GM21576 (cell line): ENCODE data around the gene SGTA.

Experiments
- ATAC-seq: cut with Tn5 transposase; IDR thresholded peaks from one replicate; pipeline ENCODE4 v1.9.1; 2021; ENCODE audit warnings: mild to moderate bottlenecking, moderate library complexity; ENCODE audit not compliant: unreplicated experiment

SGTA gene

DNA sequence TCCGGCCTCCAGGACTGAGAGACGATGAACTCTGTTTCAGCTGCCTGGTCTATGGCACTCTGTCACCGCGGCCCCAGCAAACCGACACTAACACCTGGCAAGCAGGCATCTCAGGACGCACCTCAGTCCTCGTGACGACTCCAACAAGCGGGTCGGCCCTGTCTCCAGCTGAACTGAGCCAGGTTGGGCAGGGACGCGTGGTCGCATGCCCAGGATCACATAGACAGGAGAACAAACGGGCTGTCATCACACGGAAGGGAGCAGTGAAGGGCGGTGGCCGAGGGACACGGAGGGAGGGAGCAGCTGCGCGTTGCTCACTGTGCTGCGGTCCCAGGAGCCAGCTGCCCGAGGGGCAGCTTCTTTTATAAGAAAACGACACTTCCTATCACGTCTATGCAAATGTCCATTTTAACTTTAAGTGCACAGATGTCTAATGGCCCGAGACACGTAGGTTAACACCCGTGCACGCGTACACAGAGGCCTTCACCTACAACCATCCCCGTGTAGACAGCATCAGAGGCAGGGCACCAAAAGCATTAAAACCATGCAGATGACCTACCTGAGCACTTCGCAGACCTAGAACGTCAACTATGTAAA, 8.9 kb downstream of the SGTA start:
- ATAC-seq = no peak

DNA sequence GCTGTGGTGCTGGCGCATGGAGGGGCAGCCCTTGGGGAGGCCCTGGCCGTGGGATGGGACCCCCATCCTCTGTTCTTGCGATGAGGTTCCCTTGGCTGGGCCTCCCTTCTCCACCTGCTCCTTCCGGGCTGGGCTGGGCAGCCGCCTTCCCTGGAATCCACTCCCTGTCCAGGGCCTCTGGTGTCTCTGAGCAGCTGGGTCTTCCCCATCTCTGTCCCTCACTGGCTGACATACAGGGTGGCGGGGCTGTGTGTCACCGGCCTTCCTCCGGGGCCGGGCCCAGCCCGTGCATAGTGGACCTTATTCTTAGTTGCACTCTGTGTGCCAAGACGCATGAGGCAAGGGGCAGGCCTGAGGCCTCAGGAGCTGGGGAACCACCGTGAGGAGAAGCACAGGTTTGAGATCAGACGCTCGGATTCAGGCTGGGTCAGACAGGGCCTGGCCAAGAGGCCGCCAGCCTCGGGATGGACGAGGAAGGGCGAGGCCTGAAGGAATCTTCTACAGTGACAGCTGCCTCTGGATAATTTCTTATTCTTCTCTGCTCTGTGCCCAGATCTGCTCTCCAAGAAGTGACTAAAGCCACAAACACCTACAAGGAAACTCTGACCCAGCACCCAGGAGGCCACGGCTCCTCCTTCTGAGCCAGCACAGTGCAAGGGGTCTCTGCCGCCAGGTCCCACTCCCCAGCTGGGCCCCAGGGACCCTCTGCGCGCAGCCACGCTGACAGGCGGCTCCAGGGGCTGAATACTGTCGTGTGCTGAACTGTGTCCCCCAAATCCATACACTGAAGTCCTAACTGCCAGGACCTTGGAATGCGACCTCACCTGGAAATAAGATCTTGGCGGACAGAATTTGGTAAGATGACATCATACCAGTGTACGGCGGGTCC, 11.0 kb downstream of the SGTA start:
- no peak for ATAC-seq

DNA sequence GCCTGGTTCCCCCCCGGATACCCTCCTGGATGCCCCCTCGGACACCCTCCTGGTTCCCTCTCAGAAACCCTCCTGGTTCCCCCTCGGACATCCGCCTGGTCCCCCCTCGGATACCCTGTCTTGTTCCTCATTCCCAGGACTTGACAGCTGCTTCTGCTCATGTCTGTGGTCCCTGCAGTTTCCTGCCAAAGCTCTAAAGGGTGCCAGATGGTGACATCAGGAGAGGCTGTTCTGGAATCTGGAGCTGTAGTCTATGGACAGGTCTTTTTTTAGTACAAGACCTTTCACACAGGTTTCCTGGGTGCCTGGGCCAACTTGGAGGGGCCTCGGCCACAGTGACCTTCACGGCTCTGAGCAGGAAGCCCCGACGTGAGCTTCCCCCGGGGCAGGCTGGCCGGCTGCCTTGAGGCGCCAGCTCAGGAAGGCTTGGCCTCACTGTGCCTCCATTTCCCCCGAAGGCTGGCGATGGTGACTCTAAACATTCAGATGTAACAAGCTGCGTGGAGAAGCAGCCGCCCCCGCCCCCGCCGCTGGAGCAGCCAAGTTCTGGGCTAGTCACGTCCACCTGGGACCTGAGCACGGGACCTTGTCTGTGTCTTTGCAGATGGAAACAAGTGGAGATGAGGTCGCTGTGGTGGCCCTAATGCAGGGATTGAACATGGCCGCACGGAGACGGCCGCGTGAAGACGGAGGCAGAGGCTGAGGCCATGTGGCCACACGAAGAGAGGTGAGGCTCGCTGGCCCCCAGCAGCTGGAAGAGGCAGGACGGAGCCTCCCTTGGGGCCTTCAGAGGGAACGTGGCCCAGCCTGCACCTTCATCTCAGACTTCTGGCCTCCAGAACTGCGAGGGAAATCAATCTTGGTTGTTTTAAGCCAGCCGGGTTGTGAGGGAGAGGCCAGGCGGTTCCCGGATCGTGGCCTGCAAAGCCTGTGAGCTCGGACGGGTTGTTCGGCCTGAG, 12.7 kb downstream of the SGTA start:
- no peak for ATAC-seq

DNA sequence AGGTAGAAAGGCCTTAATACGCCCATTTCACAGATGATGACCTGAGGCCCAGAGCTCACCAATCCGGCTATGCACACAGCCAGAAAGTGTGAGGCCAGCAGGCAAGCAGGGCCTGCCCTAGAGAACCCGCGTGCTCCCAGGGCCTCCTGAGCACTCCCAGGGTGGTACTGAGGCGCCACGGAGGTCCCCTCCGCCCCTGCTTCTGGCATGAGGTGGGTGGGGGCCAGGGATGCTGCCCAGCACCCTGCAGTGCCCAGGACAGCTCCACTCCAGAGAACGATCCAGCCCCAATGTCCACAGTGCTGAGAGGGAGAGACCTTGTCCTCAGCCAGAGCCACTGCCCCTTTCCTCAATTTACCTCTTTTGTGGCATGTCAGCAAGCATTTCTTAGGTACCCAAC, 13.9 kb downstream of the SGTA start:
- no peak for ATAC-seq

DNA sequence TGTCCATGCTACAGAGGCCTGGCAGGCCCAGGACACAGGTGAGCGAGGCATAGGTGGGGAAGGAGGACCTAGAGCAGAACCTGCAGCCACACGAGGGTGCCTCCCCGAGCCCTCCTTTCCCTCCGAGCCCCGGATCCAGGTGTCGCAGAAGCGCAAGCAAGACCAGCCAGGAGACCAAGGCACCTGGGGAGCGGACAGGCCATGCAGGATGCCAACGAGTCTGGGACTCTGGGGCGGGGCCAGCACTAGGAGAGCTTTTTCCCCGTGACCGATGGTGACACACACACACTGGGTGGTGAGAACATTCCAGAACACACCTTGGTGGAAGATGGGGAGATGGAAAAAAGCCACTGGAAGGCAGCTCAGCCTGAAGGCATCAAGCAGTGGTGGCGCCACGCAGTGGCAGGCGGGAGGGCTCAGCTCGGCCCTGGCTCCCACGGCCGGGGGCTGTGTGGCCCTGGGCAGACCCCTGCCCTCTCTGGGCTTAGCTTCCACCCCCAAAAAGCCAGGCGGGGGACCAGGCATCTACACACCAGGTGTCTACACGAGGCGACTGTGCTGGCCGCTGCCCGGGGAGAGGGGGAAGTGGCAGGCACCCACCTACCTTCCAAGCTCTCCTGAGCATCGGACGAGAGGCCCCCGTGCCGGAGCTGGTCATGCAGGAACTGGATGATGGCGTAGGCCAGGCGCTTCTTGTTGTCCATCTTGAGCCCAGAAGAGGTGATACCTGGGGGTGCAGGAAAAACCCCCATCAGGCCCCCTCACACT, 14.5 kb downstream of the SGTA start:
- ATAC-seq = no peak

DNA sequence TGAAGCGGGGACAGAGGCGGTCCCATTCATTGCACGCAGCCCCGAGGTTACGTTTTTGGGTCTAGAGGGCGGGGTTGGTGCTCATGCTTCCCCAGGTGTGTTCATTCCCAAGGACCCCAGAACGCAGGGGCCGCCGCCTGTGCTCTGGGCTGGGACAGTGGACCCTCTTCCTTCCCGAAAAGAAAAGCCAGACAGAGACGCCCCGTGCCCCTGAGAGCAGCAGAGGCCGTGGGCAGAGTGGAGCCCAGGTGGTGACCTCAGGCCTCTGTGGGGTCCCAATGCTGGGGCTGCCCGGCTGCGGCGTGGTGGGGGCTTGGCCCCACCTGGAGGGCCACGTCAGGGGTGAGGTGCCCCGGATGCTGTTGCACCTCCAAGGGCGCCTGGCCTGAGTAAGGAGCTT, 15.4 kb downstream of the SGTA start:
- no peak for ATAC-seq

DNA sequence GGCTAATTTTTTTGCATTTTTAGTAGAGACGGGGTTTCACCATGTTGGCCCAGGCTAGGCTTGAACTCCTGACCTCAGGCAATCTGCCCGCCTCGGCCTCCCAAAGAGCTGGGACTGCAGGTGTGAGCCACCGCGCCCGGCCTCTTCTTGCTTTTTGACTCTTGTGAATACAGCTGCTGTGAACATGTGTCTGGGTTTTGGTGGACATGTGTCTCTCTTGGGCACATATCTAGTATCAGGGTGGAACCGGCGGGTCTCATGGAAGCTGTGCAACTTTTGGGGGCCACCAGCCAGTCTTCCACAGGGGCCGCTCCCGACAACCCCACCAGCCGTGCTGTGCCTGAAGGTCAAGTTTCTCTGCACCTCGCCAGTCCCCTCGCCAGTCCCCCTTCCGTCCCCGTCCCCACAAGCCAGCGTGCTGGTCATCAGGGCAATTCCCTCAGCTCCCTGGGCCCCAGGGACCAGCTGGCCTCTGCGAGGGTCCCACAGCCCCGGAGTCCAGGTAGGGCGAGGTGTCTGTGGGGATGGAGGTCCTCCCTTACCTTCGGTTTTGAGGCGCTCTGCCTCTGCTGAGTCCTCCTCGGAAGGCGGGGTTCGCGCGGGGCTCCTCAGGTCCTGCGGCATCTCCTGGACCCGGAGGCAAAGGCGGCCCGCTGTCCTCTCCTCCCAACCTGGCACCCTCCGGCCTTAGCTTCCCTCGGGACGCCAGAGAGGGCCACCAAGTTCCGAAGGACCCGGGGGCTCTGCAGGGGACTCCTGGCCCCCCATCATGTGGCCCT, 16.3 kb downstream of the SGTA start:
- no peak for ATAC-seq

DNA sequence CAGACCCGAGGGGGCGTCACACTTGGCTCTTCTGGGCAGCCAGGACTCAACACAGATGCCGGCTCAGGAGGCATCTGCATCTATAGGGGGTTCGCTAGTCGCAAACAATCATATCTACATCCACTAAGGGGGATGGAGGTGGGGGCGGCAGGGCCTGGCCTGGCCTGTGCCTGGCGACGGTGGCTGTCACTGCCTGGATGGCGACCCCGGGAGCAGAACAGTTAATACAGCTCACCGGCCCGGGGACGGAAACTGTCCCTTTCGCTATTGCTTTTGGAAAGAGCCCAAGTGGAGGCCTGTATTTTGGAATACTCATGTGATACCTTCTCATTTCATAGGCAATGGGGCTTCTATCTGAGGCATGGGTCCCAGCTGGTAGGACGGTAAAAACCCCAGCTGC, 17.7 kb downstream of the SGTA start:
- ATAC-seq = no peak

DNA sequence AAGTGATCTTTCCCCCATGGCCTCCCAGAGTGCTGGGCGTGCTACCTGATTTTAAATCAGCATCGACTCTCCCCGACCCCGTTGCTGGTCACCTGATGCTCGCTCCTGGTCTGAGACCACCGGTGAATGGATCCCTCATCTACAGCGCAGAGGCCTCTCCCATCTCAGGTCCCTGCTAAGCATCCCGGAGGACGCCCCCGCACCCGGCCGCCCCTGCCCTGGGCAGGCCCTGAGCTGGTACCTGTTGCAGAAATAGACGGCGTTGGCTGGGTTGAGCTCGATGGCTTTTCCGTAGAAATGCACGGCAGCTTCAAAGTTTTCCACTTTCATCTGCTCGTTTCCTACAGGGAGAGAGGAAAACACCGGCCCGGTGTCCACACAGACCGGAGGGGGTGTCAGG, 18.1 kb downstream of the SGTA start:
- no peak for ATAC-seq

DNA sequence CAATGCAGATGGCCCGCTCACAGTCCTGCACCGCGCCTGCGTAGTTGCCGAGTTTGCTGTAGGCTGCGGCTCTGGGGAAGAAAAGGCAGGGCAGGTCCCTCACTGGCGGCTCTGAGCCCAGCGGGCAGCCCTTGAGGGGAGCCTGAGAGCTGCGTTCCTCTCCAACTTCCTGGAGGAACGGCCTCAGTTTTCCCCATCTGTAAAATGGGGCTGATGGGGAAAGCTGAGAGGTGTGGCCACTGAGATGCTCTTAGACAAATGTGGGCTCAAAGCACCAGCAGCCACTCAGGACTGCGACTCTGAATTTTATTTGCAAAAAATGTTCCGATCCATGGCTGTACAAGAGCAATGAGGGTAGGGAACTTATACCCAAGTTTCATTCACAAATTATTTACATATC, 19.4 kb downstream of the SGTA start:
- no peak for ATAC-seq

DNA sequence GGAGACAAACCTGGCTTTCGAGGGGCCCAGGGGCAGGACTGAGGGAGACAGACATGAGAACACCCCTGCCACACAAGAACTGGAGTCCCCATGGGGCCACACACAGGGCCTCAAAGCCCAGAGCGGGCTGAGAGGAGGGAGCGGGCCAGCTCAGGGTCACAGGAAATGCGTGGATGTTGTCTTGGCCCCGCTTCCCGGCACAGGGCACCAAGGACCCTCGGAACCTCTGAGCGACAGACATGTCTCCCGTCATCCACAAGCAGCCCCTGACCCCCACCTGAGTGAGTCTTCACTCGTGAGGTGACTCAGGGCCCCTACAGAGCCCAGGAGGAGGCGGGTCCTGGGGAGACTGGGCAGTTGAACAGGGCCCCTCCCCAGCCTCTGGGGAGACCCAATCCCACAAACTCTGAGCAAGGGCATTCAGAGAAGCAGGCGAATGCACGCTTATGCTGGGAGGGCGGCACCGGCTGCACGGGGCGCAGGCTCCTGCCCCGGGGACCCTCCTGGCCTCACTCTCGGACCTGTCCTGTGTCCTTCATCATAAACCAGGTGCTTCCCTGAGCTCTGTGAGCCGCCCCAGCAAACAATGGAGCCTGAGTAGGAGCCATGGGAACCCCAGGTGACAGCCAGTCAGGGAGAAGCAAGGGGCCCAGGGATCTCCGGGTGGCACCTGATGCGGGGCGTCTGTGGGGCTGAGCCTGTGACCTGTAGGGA, 20.1 kb downstream of the SGTA start:
- ATAC-seq = no peak

DNA sequence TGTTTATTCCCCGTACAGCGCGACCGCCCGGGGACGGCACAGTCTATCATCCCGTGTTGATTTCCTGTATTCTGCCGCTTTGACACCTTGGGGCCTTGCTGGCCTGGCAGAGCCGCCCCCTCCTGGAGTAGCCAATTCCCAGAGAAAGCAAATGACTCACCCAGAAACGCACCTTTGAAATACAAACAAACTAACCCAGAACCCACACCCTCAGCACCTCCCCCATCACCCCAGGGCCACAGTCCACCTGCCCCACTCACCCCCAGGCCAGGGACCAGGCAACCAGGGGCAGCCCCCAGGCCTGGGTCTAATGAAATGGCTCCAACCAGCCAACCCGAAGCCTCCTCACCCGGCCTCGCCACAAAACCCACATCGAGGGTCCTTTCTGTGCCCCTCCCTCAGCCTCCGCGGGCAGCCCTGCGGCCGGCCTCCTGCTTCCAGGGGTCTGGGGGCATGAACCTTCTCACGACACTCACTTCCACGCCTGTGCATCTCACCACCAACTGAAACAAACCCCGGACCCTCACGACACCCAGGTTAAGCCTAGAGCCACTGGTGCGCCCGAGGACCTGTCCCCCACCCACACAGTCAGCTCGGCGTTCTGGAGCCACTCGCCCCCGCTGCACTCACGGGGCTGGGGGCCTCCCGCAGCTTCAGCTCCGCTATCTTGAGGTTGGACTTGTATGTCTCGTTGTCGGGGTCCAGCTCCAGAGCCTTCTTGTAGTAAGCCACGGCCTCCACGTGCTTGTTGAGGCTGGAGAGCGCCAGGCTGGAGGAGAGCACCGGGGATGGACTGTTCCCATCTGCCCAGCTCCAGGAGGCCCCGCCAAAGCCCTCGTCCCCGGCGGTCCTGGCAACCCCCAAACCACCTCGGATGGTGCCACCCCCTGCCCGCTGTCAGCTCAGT, 20.9 kb downstream of the SGTA start:
- ATAC-seq = no peak

DNA sequence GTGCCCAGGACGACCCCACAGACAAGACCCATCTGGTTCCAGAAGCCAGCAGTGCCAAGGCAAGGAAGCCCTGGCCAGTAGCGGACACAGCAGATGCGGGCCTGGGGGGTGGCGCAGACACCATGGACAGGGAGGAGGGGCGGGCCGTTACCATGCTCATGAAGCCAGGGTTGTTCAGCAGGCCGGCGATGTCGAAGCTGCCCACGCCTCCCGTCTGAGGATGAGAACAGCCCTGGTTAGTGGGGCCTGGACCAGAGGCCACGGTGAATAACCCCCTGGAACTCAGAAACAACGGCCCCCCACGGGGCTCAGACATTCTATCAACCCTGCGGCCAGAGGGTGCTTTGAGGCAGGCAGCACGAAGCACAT, 21.8 kb downstream of the SGTA start:
- ATAC-seq = no peak

DNA sequence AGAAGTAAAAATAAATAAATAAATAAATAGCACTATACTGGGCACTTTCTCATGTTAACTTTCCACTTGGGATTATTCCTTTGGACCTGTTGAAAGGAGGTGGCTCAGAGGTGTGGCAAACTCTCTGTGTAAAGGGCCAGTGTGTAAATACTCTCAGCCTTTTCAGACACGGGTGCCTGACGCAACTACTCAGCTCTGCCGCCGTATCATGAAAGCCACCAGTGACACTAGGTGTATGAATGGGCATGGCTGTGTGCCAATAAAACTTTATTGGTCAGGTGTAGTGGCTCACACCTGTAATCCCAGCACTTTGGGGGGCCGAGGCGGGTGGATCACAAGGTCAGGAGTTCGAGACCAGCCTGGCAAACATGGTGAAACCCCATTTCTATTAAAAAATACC, 23.1 kb downstream of the SGTA start:
- ATAC-seq = no peak

DNA sequence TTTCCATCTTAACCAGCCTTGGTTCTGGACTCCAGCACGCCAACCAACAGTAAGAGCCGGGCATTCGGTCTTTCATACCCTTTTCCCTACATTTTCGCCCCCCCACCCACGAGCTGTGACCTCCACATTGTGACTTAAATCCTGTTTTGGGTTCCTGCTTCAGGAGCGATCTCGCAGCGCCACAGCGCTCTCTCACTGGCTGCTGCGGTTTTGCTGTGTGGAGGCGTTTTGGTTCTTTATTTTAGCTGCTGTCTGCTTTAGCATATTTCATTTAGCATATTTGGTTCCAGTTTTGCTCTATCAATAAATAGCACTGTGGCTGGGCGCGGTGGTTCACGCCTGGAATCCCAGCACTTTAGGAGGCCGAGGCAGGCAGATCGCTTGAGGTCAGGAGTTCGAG, 23.7 kb downstream of the SGTA start:
- ATAC-seq = no peak

DNA sequence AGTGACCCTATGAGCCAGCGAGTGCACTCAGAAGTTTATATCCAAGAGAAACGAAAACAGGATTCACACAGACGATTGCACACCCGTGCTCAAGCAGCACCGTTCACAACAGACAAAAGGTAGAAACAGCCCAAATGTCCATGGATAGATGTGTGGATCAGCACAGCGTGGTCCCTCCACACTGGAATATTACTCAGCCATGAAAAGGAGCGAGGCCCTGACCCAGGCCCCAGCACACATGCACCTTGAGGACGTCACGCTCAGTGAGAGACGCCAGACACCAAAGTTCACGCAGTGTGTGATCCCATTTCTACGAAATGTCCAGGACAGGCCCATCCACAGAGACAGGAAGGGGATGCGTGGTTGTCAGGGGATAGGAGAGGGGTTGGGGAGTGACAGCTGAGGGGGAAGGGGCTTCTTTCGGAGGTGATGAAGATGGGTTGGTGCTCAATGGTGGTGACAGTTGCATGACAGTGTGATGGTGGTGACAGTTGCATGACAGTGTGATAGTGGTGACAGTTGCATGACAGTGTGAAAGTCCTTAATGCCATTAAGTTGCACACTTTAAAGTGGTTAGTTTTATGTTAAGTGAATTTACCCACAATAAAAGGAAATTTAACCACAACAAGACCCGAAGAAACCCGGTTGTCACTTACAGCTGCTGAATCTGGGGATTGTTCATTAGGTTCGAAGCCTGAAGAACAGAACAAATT, 24.3 kb downstream of the SGTA start:
- no peak for ATAC-seq

DNA sequence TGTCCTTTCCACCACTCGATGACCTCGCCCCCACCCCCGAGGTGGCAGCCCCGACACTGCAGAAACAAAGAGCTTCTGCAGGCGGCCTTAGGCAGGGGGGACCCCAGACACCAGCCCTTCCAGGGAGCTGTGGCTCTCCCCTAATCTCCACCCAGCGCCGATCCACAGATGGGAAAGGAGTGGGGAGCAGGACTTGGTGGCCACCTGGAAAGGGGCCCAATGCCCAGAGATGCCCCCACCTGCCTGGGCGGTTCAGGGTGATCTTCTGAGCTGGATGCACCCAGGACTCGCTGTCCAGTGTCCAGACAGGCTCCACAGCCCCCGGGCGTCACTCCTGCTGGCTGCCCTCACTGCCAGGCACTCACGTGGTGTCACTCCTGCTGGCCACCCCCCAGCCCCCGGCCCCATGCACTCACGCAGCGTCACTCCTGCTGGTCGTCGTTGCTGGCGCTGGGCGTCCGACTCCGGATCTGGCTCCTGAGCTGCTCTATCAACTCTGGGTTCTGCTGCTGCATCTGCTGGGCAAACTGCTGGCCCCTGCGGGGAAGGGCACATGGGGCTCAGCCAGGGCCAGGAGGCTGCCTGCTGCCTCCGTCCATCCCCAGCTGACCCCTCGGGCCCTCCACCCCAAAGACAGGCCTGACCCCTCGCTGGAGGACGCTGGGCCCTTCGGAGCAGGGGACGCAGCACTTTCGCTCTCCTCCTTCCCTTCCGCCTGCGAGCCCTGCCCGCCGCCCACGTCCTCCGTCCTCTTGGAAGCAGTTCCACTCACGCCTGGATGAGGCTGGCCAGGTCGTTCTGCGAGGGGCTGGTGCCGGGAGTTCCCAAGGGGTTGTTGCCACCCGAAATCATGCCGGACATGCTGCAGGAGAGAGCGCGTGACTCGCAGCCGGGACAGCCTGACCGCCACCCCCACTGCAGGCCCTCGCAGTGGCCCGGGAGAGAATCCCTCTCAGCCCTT, 25.9 kb downstream of the SGTA start:
- no peak for ATAC-seq
